CD4-positive, alpha-beta T cell (primary cell): ENCODE results near the gene RNASE2. TPM values are rescaled to one million over a fixed set of nuclear protein-coding genes. Genes with fewer than 3 reads are reported as not detected.
"Not testable (repeated sequence)": the region's sequence is repeated elsewhere in the genome, so short reads cannot be mapped to it uniquely, and the experiment has no call there.

Experiments used
- ATAC-seq: fragments of 200-7000 bp; cut with Tn5 transposase; one replicate; pipeline ENCODE4 v1.10.0; 2022; ENCODE audit warnings: mild to moderate bottlenecking; ENCODE audit not compliant: poor library complexity
- CTCF ChIA-PET: fragments of 350-600 bp; sonication (Branson Sonifier 250); formaldehyde crosslinking; loops from one replicate; lab custom pipeline; 2021; ENCODE audit warnings: antibody characterized with exemption, inconsistent platforms; lab: Charles Lee
- POLR2A ChIA-PET: fragments of 350-600 bp; sonication (Branson Sonifier 250); formaldehyde crosslinking; loops from one replicate; lab custom pipeline; 2021; ENCODE audit warnings: antibody characterized with exemption, inconsistent platforms; lab: Charles Lee
- DNase-seq, 14 experiments: peaks; one replicate each; pipeline ENCODE4 v3.0.0-alpha.2; 2013 to 2020; ENCODE audit warnings: mixed read lengths in 2 of 14
- H3K27ac ChIP-seq, 2 donors: one replicate each; pipeline versions ENCODE4 v1.5.1 to v1.7.0; 2013; ENCODE audit warnings: low read length in 2 of 2, low read depth in 1 of 2, mild to moderate bottlenecking in 1 of 2
- H3K27me3 ChIP-seq, 2 experiments: 1 replicate in 1 of 2; 2 replicates in 1 of 2; pipeline versions ENCODE4 v1.6.1 to v1.7.0; 2013; ENCODE audit warnings: low read length in 2 of 2, control low read depth in 1 of 2, mild to moderate bottlenecking in 1 of 2, moderate library complexity in 1 of 2; ENCODE audit not compliant: insufficient read depth in 2 of 2, control insufficient read depth in 1 of 2
- H3K36me3 ChIP-seq: one replicate; pipeline ENCODE4 v1.6.1; 2013; ENCODE audit warnings: low read length, control low read depth; ENCODE audit not compliant: insufficient read depth
- H3K4me1 ChIP-seq: one replicate; pipeline ENCODE4 v1.6.1; 2013; ENCODE audit warnings: low read length, control low read depth; ENCODE audit not compliant: insufficient read depth
- H3K4me3 ChIP-seq: one replicate; pipeline ENCODE4 v1.5.1; 2013; ENCODE audit warnings: mild to moderate bottlenecking, low read length, moderate library complexity
- H3K9me3 ChIP-seq, 2 experiments: 1 replicate in 1 of 2; 2 replicates in 1 of 2; pipeline versions ENCODE4 v1.6.1 to v1.7.0; 2013; ENCODE audit warnings: low read length in 2 of 2, mild to moderate bottlenecking in 2 of 2, control low read depth in 1 of 2, moderate library complexity in 1 of 2; ENCODE audit not compliant: control insufficient read depth in 1 of 2, insufficient read depth in 1 of 2
- H3K27ac Mint-ChIP-seq: one replicate; pipeline ENCODE4 v1.8.0; 2020; ENCODE audit warnings: mixed read lengths
- H3K27me3 Mint-ChIP-seq: one replicate; pipeline ENCODE4 v1.8.0; 2021; ENCODE audit warnings: mixed read lengths
- H3K36me3 Mint-ChIP-seq: one replicate; pipeline ENCODE4 v1.8.0; 2021; ENCODE audit warnings: low read depth, mixed read lengths
- H3K4me1 Mint-ChIP-seq: one replicate; pipeline ENCODE4 v1.8.0; 2021; ENCODE audit warnings: low read depth, mixed read lengths
- H3K4me3 Mint-ChIP-seq: one replicate; pipeline ENCODE4 v1.8.0; 2020; ENCODE audit warnings: mild to moderate bottlenecking, mixed read lengths
- H3K9me3 Mint-ChIP-seq: one replicate; pipeline ENCODE4 v1.8.0; 2020; ENCODE audit warnings: mixed read lengths
- intact Hi-C, 2 experiments: fragments of 100-400 bp; cut with DNase I in 1 of 2; cut with micrococcal nuclease in 1 of 2; formaldehyde crosslinking; loops; one replicate each; pipeline versions ENCODE4 v1.15.1 to v1.9.0; 2023 to 2025; cut with DNase I, micrococcal nuclease
- polyA plus RNA-seq, 2 donors: library from polyadenylated mRNA; unstranded; fragments of 120-200 nt; gene quantifications; one replicate each; pipeline ENCODE4 v1.2.1, GENCODE V29; 2013
- total RNA-seq, 174 experiments: library from RNA in 2 of 174; stranded (reverse) in 2 of 174; gene quantifications; one replicate each; pipeline ENCODE4 v1.2.3 and lab custom pipeline; 2021 to 2026
- TF ChIP-seq, protein P1 (sequence below): fragments of 200-600 bp; IDR thresholded peaks from one replicate; pipeline ENCODE4 v1.8.0; 2022; ENCODE audit warnings: antibody characterized with exemption, mild to moderate bottlenecking

Gene RNASE2
- total RNA-seq (under 1 TPM; 0.34 to 0.36 TPM), total RNA-seq (lab: John Stamatoyannopoulos, UW) (0 to 1.5 (median 0) reads per million in 172 experiments)
- polyA plus RNA-seq (2013, experiment 1 of 2): 6.0 TPM
- polyA plus RNA-seq (2013, experiment 2 of 2): 4.4 TPM

DNA sequence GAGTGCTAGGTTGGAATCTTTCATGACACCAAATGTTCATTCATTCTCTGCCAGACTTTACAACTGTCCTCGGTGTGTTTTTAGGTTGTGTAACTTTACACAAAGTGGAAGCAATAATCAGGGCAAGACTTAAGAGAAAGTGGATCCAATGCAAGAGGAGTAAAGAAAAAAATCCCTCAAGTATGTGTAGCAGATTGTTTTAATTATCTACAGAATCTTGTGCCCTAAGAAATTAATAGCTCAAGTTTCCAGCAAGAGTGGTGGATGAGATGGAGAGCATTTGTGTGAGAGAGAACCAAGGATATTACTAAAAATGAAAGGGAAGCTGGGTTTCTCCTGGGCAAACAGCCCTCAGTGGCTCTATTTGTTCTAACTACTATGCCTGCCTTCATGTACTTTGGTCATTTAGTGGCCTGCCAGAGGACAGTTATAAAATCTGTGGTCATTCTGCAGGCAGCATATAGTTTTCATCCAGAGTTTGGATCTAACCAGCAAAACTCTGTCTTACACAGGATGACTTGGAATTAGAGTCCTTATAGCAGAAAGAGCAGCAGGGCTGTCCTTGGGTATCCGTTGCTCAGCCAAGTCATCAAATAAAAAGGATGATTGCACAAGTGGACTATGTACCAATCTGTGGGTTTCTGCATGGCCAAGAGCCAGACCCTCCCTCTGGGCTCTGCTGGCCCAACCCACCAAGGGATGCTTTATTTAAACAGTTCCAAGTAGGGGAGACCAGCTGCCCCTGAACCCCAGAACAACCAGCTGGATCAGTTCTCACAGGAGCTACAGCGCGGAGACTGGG, at the start of gene RNASE2:
TSS of gene RNASE2 (plus strand) at position 752 of the 802 bp plus-strand sequence. CDS start 285 bp downstream, outside the sequence.
- CTCF ChIA-PET: interaction anchor here (1.1 kb wide), 1 partner anchor 16 kb away, joined by 4 read pairs; no protein-coding TSS in a partner anchor
- H3K4me1 ChIP-seq, intact Hi-C loops, H3K4me3 ChIP-seq, DNase-seq, H3K9me3 ChIP-seq, H3K27ac ChIP-seq, H3K27me3 Mint-ChIP-seq, H3K36me3 ChIP-seq, H3K27me3 ChIP-seq, H3K36me3 Mint-ChIP-seq, ATAC-seq, H3K9me3 Mint-ChIP-seq, POLR2A ChIA-PET: not testable (repeated sequence)
- Mint-ChIP-seq H3K4me1 (peaks cover 23% of the 10 kb centered on the region), H3K27ac (peak within 1 kb of the TSS; percentile 15), H3K4me3 (peak within 1 kb of the TSS; percentile 56)

DNA sequence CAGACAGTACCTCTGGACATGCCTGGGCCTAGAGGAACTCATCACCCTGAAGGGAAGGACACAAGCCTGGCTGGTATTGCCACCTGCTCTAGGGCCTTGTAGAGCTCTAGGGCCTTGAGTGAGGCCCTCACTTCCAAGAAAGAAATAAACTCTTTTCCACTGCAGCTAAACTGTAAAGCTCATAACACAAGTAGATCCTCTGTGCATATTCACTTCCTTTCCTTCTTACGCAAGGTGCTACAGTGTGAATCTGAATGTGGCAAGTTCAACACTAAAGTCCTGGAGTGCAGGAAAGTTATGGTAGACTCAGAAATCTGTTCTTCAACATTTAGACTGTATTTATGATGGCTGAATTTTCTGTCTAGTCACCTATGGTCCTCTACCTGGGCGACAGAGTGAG, 49.6 kb upstream of the RNASE2 start:
- no peaks in the 10 kb centered on the region for H3K36me3 Mint-ChIP-seq
- no peak for DNase-seq
- POLR2A ChIA-PET: no interaction called here
- TF ChIP-seq, protein P1, sequence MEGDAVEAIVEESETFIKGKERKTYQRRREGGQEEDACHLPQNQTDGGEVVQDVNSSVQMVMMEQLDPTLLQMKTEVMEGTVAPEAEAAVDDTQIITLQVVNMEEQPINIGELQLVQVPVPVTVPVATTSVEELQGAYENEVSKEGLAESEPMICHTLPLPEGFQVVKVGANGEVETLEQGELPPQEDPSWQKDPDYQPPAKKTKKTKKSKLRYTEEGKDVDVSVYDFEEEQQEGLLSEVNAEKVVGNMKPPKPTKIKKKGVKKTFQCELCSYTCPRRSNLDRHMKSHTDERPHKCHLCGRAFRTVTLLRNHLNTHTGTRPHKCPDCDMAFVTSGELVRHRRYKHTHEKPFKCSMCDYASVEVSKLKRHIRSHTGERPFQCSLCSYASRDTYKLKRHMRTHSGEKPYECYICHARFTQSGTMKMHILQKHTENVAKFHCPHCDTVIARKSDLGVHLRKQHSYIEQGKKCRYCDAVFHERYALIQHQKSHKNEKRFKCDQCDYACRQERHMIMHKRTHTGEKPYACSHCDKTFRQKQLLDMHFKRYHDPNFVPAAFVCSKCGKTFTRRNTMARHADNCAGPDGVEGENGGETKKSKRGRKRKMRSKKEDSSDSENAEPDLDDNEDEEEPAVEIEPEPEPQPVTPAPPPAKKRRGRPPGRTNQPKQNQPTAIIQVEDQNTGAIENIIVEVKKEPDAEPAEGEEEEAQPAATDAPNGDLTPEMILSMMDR: no peak
- H3K9me3 ChIP-seq: peaks cover 0 to 2% of the 10 kb centered on the region in 2 experiments
- no peaks in the 10 kb centered on the region for H3K4me1 Mint-ChIP-seq
- H3K4me3 ChIP-seq: no peak overlapping the region
- CTCF ChIA-PET: no interaction called here
- H3K27me3 ChIP-seq: no peaks in the 10 kb centered on the region
- no peak for ATAC-seq
- H3K4me3 Mint-ChIP-seq: no peak overlapping the region
- intact Hi-C loops: no loop called here
- H3K9me3 Mint-ChIP-seq: no peaks in the 10 kb centered on the region
- H3K27ac Mint-ChIP-seq: no peak overlapping the region
- H3K4me1 ChIP-seq: no peaks in the 10 kb centered on the region
- no peak overlapping the region for H3K27ac ChIP-seq
- H3K36me3 ChIP-seq: no peaks in the 10 kb centered on the region
- peaks cover 11% of the 10 kb centered on the region for H3K27me3 Mint-ChIP-seq

DNA sequence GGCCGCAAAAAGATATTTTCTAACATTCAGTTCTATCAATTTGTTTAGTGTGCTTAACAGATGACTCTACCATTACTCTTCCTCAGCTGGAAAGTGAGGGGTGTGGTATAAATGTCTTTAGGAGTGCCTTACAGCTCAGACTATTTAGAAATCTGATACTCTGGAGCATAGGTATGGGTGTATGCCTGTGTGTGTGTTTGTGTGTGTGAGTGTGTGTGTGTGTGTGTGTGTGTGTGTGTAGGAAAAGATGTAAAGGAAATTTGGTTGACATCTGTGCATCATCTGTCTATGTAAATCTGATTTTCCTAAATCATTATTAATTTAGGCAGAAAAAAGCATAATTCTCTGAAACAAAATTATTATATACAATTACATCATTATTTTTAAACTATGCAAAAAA, 48.1 kb upstream of the RNASE2 start:
- intact Hi-C loops: no loop called here
- CTCF ChIA-PET: no interaction called here
- Mint-ChIP-seq H3K27me3 (peaks cover 11% of the 10 kb centered on the region), H3K4me3 (no peak overlapping the region), H3K9me3 (no peaks in the 10 kb centered on the region), H3K27ac (no peak overlapping the region), H3K36me3 (no peaks in the 10 kb centered on the region), H3K4me1 (no peaks in the 10 kb centered on the region)
- TF ChIP-seq, protein P1: no peak
- H3K27me3 ChIP-seq: no peaks in the 10 kb centered on the region
- DNase-seq: no peak
- peaks cover 0 to 3% of the 10 kb centered on the region in 2 experiments for H3K9me3 ChIP-seq
- H3K4me3 ChIP-seq: no peak overlapping the region
- POLR2A ChIA-PET: interaction anchor here (0.6 kb wide), 1 partner anchor 282 kb away, joined by 3 read pairs; no protein-coding TSS in a partner anchor
- H3K27ac ChIP-seq: no peak overlapping the region
- no peaks in the 10 kb centered on the region for H3K4me1 ChIP-seq
- H3K36me3 ChIP-seq: no peaks in the 10 kb centered on the region
- no peak for ATAC-seq

DNA sequence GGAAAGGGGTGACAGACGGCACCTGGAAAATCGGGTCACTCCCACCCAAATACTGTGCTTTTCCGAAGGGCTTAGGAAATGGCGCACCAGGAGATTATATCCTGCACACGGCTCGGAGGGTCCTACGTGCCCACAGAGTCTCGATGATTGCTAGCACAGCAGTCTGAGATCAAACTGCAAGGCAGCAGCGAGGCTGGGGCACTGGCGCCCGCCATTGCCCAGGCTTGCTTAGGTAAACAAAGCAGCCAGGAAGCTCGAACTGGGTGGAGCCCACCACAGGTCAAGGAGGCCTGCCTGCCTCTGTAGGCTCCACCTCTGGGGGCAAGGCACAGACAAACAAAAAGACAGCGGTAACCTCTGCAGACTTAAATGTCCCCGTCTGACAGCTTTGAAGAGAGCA, 44.5 kb upstream of the RNASE2 start:
- H3K27ac ChIP-seq, ATAC-seq, H3K36me3 Mint-ChIP-seq, H3K4me3 Mint-ChIP-seq, POLR2A ChIA-PET, H3K27me3 ChIP-seq, H3K36me3 ChIP-seq, H3K9me3 ChIP-seq, DNase-seq, H3K4me1 Mint-ChIP-seq, H3K4me1 ChIP-seq, CTCF ChIA-PET, H3K9me3 Mint-ChIP-seq, H3K4me3 ChIP-seq, H3K27ac Mint-ChIP-seq, intact Hi-C loops: not testable (repeated sequence)
- peaks cover 11% of the 10 kb centered on the region for H3K27me3 Mint-ChIP-seq

DNA sequence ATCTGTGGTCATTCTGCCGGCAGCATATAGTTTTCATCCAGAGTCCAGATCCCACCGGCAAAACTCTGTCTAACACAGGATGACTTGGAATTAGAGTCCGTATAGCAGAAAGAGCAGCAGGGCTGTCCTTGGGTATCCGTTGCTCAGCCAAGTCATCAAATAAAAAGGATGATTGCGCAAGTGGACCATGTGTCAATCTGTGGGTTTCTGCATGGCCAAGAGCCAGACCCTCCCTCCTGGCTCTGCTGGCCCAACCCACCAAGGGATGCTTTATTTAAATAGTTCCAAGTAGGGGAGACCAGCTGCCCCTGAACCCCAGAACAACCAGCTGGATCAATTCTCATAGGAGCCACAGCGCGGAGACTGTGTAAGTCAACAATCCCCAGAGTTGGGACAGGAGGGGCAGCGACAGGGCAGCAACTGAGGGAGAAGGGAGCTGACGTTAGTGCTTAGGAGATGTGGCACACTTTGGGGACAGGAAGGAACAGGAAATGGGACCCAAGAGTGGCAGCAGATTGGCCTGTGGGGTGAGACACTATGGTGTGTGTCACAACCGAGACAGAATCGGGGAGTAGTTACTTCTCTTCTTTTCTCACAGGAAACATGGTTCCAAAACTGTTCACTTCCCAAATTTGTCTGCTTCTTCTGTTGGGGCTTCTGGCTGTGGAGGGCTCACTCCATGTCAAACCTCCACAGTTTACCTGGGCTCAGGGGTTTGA, 36.1 kb upstream of the RNASE2 start:
- H3K4me1 ChIP-seq, H3K4me3 ChIP-seq, POLR2A ChIA-PET, H3K36me3 ChIP-seq, H3K27ac Mint-ChIP-seq, intact Hi-C loops, H3K4me3 Mint-ChIP-seq, CTCF ChIA-PET, H3K36me3 Mint-ChIP-seq, H3K9me3 ChIP-seq, H3K9me3 Mint-ChIP-seq, ATAC-seq, H3K4me1 Mint-ChIP-seq, H3K27ac ChIP-seq: not testable (repeated sequence)
- peaks cover 33% of the 10 kb centered on the region for H3K27me3 Mint-ChIP-seq
- peaks cover 7 to 11% of the 10 kb centered on the region in 2 experiments for H3K27me3 ChIP-seq
- DNase-seq: peak in 2 of 14 experiments; percentile 28 to 31
